Panc1 (cell line): Measurements from ENCODE around the gene BACH2. TPM values are rescaled to one million over a fixed set of nuclear protein-coding genes. Genes with fewer than 3 reads are reported as not detected.

Experiments used
- ATAC-seq: fragments of 200-7000 bp; cut with Tn5 transposase; 2 replicates; pipeline ENCODE4 v1.9.1; 2020; ENCODE audit warnings: mild to moderate bottlenecking, moderate library complexity
- BruUV-seq: library from RNA; stranded (reverse); fragments of 400-500 nt; replicated peaks from 2 replicates; lab custom pipeline; 2021; lab: Mats Ljungman, UMichigan
- CTCF ChIA-PET: fragments of 300-600 bp; sonication (Branson Sonifier 250); formaldehyde crosslinking; loops from one replicate; lab custom pipeline; 2022; ENCODE audit warnings: antibody characterized with exemption; lab: Charles Lee
- POLR2A ChIA-PET: fragments of 300-600 bp; sonication (Branson Sonifier 250); formaldehyde crosslinking; loops from one replicate; lab custom pipeline; 2022; ENCODE audit warnings: antibody characterized with exemption; lab: Charles Lee
- DNase-seq: peaks from one replicate; pipeline ENCODE4 v3.0.0-alpha.2; 2010; ENCODE audit warnings: low read depth, low spot score
- H3K27ac ChIP-seq: 2 replicates; pipeline ENCODE4 v1.5.1; 2011; ENCODE audit warnings: mild to moderate bottlenecking, low read length, inconsistent platforms
- H3K27me3 ChIP-seq: fragments of 200-500 bp; sonication (Bioruptor generic); 2 replicates; pipeline ENCODE4 v1.6.0; 2014; ENCODE audit warnings: low read length, inconsistent platforms; ENCODE audit not compliant: control insufficient read depth, insufficient read depth
- H3K36me3 ChIP-seq: fragments of 200-500 bp; sonication (Bioruptor generic); 2 replicates; pipeline ENCODE4 v1.5.1; 2014; ENCODE audit warnings: inconsistent platforms, mild to moderate bottlenecking, low read length, moderate library complexity; ENCODE audit not compliant: control insufficient read depth, insufficient read depth
- H3K4me1 ChIP-seq: 2 replicates; pipeline ENCODE4 v1.5.1; 2011; ENCODE audit warnings: inconsistent platforms, mild to moderate bottlenecking, low read length, moderate library complexity; ENCODE audit not compliant: control insufficient read depth, insufficient read depth
- H3K4me3 ChIP-seq, 2 experiments: 2 replicates each; pipeline ENCODE4 v1.5.1; 2011 to 2012; ENCODE audit warnings: low read depth in 2 of 2, low read length in 2 of 2, mild to moderate bottlenecking in 2 of 2, inconsistent platforms in 1 of 2, moderate library complexity in 1 of 2
- H3K9me3 ChIP-seq: fragments of 200-500 bp; sonication (Bioruptor generic); 2 replicates; pipeline ENCODE4 v1.5.1; 2014; ENCODE audit warnings: low read depth, mild to moderate bottlenecking, inconsistent platforms, low read length, moderate library complexity; ENCODE audit not compliant: control insufficient read depth, insufficient read depth
- POLR2AphosphoS5 ChIP-seq: IDR thresholded peaks from 2 replicates; pipeline ENCODE4 v1.6.1; 2012; ENCODE audit warnings: mild to moderate bottlenecking, low read depth, low read length, moderate library complexity
- SIN3A ChIP-seq: IDR thresholded peaks from 2 replicates; pipeline ENCODE4 v1.6.1; 2012; ENCODE audit warnings: low read depth, mild to moderate bottlenecking, low read length, moderate library complexity, borderline replicate concordance; ENCODE audit not compliant: insufficient read depth
- TCF7L2 ChIP-seq: IDR thresholded peaks from 2 replicates; pipeline ENCODE4 v1.6.1; 2011; ENCODE audit warnings: mild to moderate bottlenecking, low read depth, low read length, inconsistent platforms
- in situ Hi-C: cut with HindIII; loops from 2 replicates; pipeline ENCODE4 v1.10.0; 2016; ENCODE audit warnings: low sequenced_read_pairs, low pct_unique_long_range_greater_than_20kb
- intact Hi-C: fragments of 100-400 bp; cut with micrococcal nuclease; formaldehyde crosslinking; loops from one replicate; pipeline ENCODE4 v1.10.0; 2022; ENCODE audit not compliant: unreplicated experiment
- total RNA-seq: library from RNA; stranded (reverse); gene quantifications from one replicate; pipeline ENCODE4 v1.2.1, GENCODE V29; 2021; ENCODE audit not compliant: unreplicated experiment
- TF ChIP-seq, protein P1 (sequence below): fragments of 450-650 bp; IDR thresholded peaks from 2 replicates; pipeline ENCODE4 v1.5.1; 2017; ENCODE audit warnings: mild to moderate bottlenecking
- TF ChIP-seq, protein P2 (sequence below), 2 experiments: IDR thresholded peaks; 2 replicates each; pipeline ENCODE4 v1.6.1; 2011 to 2012; ENCODE audit warnings: low read depth in 2 of 2, control low read depth in 1 of 2, low read length in 1 of 2, mild to moderate bottlenecking in 1 of 2, moderate library complexity in 1 of 2; ENCODE audit not compliant: insufficient read depth in 1 of 2

Gene BACH2
- total RNA-seq, 1 experiment from 2014 or later: 1.6 TPM

DNA sequence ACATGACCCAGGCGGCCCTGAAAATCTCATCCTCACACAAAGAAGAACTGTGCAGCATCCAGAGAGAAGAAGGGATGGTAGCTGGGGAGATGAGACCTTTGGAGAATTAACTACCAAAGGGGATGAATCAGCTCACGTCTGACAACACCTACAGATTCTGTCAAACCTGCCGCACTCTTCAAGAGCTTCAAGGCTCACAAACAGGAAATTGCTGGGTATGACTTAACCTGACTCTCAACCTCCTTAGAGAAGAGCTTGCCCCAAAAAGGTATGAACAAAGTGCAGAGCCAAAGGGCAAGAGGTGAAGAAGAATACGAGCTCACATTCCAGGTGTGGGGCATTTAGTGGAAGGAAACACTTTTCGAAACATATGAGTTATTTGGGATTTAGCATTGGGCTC, 139.8 kb downstream of the BACH2 start:
- Histone ChIP-seq H3K9me3 (no peaks in the 10 kb centered on the region), H3K36me3 (no peaks in the 10 kb centered on the region), H3K27me3 (peaks cover under 1% of the 10 kb centered on the region), H3K4me1 (no peaks in the 10 kb centered on the region), H3K4me3 (no peak overlapping the region), H3K27ac (no peak overlapping the region)
- intact Hi-C loops: no loop called here
- ChIA-PET CTCF (no interaction called here), POLR2A (no interaction called here)
- no peak for ATAC-seq
- DNase-seq: no peak
- no TSS peak for BruUV-seq
- TF ChIP-seq POLR2AphosphoS5 (no peak), SIN3A (no peak), TCF7L2 (no peak)
- TF ChIP-seq, protein P1, sequence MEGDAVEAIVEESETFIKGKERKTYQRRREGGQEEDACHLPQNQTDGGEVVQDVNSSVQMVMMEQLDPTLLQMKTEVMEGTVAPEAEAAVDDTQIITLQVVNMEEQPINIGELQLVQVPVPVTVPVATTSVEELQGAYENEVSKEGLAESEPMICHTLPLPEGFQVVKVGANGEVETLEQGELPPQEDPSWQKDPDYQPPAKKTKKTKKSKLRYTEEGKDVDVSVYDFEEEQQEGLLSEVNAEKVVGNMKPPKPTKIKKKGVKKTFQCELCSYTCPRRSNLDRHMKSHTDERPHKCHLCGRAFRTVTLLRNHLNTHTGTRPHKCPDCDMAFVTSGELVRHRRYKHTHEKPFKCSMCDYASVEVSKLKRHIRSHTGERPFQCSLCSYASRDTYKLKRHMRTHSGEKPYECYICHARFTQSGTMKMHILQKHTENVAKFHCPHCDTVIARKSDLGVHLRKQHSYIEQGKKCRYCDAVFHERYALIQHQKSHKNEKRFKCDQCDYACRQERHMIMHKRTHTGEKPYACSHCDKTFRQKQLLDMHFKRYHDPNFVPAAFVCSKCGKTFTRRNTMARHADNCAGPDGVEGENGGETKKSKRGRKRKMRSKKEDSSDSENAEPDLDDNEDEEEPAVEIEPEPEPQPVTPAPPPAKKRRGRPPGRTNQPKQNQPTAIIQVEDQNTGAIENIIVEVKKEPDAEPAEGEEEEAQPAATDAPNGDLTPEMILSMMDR: no peak
- TF ChIP-seq, protein P2, sequence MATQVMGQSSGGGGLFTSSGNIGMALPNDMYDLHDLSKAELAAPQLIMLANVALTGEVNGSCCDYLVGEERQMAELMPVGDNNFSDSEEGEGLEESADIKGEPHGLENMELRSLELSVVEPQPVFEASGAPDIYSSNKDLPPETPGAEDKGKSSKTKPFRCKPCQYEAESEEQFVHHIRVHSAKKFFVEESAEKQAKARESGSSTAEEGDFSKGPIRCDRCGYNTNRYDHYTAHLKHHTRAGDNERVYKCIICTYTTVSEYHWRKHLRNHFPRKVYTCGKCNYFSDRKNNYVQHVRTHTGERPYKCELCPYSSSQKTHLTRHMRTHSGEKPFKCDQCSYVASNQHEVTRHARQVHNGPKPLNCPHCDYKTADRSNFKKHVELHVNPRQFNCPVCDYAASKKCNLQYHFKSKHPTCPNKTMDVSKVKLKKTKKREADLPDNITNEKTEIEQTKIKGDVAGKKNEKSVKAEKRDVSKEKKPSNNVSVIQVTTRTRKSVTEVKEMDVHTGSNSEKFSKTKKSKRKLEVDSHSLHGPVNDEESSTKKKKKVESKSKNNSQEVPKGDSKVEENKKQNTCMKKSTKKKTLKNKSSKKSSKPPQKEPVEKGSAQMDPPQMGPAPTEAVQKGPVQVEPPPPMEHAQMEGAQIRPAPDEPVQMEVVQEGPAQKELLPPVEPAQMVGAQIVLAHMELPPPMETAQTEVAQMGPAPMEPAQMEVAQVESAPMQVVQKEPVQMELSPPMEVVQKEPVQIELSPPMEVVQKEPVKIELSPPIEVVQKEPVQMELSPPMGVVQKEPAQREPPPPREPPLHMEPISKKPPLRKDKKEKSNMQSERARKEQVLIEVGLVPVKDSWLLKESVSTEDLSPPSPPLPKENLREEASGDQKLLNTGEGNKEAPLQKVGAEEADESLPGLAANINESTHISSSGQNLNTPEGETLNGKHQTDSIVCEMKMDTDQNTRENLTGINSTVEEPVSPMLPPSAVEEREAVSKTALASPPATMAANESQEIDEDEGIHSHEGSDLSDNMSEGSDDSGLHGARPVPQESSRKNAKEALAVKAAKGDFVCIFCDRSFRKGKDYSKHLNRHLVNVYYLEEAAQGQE (IDR thresholded peaks at IDR 0.05; ENCODE audit: insufficient read depth in 1 of 2, low read depth in 2 of 2, low read length in 1 of 2): no peak
- in situ Hi-C loops: no loop called here

DNA sequence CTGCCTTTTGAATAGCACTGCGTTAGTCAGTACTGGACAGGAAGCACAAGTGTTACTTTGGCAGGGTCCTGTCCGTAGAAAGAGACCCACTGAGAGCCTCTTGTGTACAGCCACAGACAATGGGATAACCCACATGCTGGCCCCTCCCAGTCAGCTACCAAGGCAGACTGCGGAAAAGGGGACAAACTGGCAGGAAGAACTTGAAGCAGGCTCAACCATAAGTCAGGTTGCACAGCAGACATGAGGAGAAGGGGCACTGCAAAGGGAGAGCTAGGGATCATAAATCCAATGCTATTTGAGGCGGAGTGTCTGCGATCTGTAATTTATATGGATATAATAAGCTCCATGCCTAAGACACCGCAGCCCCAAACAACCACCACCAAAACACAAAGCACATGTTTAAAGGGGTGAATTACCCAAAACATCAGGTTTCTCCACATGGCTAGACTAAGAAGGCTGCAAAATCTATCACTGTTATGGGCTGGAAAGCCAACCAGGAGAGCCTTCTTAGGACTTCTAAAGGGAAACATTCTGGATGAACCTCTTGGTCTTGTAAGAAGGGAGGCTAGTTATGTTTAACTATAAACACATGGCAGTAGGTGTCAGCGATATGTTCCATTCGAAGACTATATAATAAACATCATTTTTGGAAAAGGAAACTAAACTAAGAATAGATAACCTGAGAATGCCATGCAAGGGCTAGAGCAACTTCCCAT, 141.7 kb downstream of the BACH2 start:
- Histone ChIP-seq H3K27me3 (peaks cover 2% of the 10 kb centered on the region), H3K4me1 (no peaks in the 10 kb centered on the region), H3K4me3 (no peak overlapping the region), H3K36me3 (no peaks in the 10 kb centered on the region), H3K9me3 (no peaks in the 10 kb centered on the region), H3K27ac (no peak overlapping the region)
- DNase-seq (no peak), ATAC-seq (no peak)
- ChIA-PET CTCF (no interaction called here), POLR2A (no interaction called here)
- intact Hi-C loops (no loop called here), in situ Hi-C loops (no loop called here)
- TF ChIP-seq POLR2AphosphoS5: no peak
- no peak for TF ChIP-seq SIN3A
- no peak for TF ChIP-seq TCF7L2
- BruUV-seq: no TSS peak
